Large intestine (tissue), 3 donors: ENCODE data around the gene MRM3. TPM values are rescaled to one million over a fixed set of nuclear protein-coding genes. Genes with fewer than 3 reads are reported as not detected.

Experiments used
- DNase-seq, 2 donors: peaks; one replicate each; pipeline versions ENCODE4 v3.0.0 to v3.0.0-alpha.2; 2013
- H3K27ac ChIP-seq: one replicate; pipeline ENCODE4 v1.5.1; 2013; ENCODE audit warnings: low read length
- H3K27me3 ChIP-seq: 2 replicates; pipeline ENCODE4 v1.6.1; 2013; ENCODE audit warnings: low read length; ENCODE audit not compliant: control insufficient read depth, insufficient read depth
- H3K36me3 ChIP-seq: 2 replicates; pipeline ENCODE4 v1.6.1; 2013; ENCODE audit warnings: low read length; ENCODE audit not compliant: control insufficient read depth, insufficient read depth
- H3K4me1 ChIP-seq: one replicate; pipeline ENCODE4 v1.6.1; 2013; ENCODE audit warnings: low read length; ENCODE audit not compliant: control insufficient read depth, insufficient read depth
- H3K4me3 ChIP-seq: one replicate; pipeline ENCODE4 v1.5.1; 2013; ENCODE audit warnings: low read length
- H3K9me3 ChIP-seq: one replicate; pipeline ENCODE4 v1.6.1; 2013; ENCODE audit warnings: mild to moderate bottlenecking, low read depth, low read length, moderate library complexity; ENCODE audit not compliant: control insufficient read depth
- WGBS: methylation state at CpG from one replicate; pipeline ENCODE4 v1.1.5; 2013; ENCODE audit warnings: low lambda C conversion rate; ENCODE audit not compliant: insufficient coverage; 5-methylcytosine and 5-hydroxymethylcytosine counted together
- polyA plus RNA-seq: library from polyadenylated mRNA; unstranded; fragments of 120-200 nt; gene quantifications from one replicate; pipeline ENCODE4 v1.2.1, GENCODE V29; 2013

The MRM3 gene
- polyA plus RNA-seq, 1 donor: 14.7 TPM

DNA sequence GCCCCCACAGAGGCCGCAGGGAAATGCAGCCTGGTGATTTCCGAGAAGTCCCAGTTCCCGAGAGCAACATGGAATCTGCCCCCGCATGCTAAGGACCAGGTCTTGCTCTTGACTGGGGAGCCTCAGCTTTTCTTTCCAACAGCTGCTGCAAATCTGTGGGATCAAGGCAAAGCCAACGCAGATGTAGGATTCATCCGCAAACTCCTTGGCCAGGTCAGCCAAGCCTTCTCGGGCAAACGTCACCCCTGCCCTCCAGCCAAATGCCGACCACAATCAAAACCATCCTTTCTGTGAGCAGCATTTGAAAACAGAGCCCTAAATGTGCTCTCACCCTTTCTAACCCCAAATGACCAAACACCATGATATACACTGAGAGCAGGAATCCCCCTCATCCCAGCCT lies 54.0 kb downstream of the MRM3 start:
- no peak for DNase-seq
- H3K36me3 ChIP-seq: no peaks in the 10 kb centered on the region
- H3K27me3 ChIP-seq: no peaks in the 10 kb centered on the region
- H3K4me1 ChIP-seq: peaks cover 3% of the 10 kb centered on the region
- H3K27ac ChIP-seq: peak overlapping the region; percentile 57
- H3K9me3 ChIP-seq: peaks cover 2% of the 10 kb centered on the region
- WGBS: no CpG with 5 or more reads among the region's 9 CpGs
- no peak overlapping the region for H3K4me3 ChIP-seq

DNA sequence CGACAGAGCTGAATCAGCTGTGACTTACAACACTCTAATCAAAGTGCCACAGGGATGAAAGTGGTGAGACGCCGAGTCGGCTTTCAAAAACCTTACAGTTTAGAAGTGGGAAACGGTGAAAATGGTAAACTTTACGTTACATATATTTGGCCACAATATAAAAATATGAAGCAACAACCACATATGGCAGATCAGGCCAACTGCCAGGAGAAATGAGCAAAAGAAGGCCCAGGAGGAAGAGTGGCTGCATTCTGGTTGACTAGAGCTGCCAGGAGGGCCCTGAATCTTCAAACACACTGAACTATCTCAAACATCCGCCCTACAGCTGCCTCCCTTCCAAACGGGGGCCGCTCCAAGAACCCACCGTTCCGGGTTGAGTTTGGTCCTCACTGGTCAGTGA lies 56.3 kb downstream of the MRM3 start:
- Histone ChIP-seq H3K27ac (no peak overlapping the region), H3K4me3 (no peak overlapping the region), H3K27me3 (no peaks in the 10 kb centered on the region), H3K36me3 (no peaks in the 10 kb centered on the region), H3K9me3 (peaks cover 6% of the 10 kb centered on the region), H3K4me1 (peaks cover 3% of the 10 kb centered on the region)
- no peak for DNase-seq
- WGBS: 100% methylated on average over 1 of the region's 11 CpGs

- H3K4me1 ChIP-seq: no peaks in the 10 kb centered on the region
- no peak overlapping the region for H3K4me3 ChIP-seq
- H3K27me3 ChIP-seq: no peaks in the 10 kb centered on the region
- H3K36me3 ChIP-seq: no peaks in the 10 kb centered on the region
- no CpG with 5 or more reads among the region's 33 CpGs for WGBS
- H3K27ac ChIP-seq: no peak overlapping the region
- no peak for DNase-seq
- H3K9me3 ChIP-seq: peaks cover 6% of the 10 kb centered on the region
Measured at GRCh38 chr17:841313-841712, 59.2 kb downstream of the MRM3 start.

Other genes with a start within 250 kb of the MRM3 start
- 24.6 TPM for gene VPS53, start 67.5 kb upstream of the MRM3 start, polyA plus RNA-seq
- gene TLCD3A, start 49.8 kb upstream of the MRM3 start, polyA plus RNA-seq: 26.5 TPM
- 18.4 TPM for gene GEMIN4, start 30.1 kb upstream of the MRM3 start, polyA plus RNA-seq
- 149 TPM for gene GLOD4, start 73 bp upstream of the MRM3 start, polyA plus RNA-seq
- 22.3 TPM for gene NXN, start 197.4 kb downstream of the MRM3 start, polyA plus RNA-seq
- gene TIMM22, start 214.8 kb downstream of the MRM3 start, polyA plus RNA-seq: 10.0 TPM